GM21381 (cell line): ENCODE results near the gene ZBTB16.

Experiments used
- ATAC-seq: cut with Tn5 transposase; IDR thresholded peaks from one replicate; pipeline ENCODE4 v1.9.1; 2021; ENCODE audit warnings: mild to moderate bottlenecking, moderate library complexity; ENCODE audit not compliant: unreplicated experiment

The ZBTB16 gene

GRCh38 chr11:114197799-114198500 is 138.4 kb downstream of the ZBTB16 start:
- ATAC-seq: no peak

DNA sequence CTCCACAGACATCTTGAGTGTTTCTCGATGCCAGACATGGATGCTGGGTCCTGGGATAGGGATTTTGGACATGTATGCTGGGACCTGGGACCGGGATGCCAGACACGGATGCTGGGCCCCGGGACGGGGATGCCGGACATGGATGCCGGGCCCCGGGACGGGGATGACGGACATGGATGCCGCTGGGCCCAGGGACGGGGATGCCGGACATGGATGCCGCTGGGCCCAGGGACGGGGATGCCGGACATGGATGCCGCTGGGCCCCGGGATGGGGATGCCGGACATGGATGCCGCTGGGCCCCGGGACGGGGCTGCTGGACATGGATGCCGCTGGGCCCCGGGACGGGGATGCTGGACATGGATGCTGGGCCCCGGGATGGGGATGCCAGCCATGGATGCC is 139.5 kb downstream of the ZBTB16 start:
- ATAC-seq: no peak

GRCh38 chr11:114200351-114201133 is 141.0 kb downstream of the ZBTB16 start:
- no peak for ATAC-seq

DNA sequence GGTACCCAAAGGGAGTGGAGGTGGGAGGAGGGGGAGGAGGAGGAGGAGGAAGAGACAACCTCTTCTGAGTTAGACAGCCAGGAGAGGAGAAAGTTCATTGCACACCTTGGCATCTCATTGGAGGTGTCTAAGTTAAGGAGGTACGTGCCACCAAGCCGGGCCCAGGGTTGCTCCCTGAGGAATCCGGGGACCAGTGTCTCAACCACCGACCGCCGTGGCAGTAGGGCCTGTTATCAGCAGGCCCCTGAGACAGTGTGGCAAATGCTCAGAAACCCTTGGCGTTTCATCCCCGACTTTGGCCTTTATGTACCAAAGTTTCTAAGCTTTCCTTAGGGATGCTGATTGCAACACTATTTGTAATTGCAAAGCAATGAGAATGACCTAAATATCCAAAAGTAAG is 141.7 kb downstream of the ZBTB16 start:
- ATAC-seq: no peak

GRCh38 chr11:114202011-114202609 is 142.6 kb downstream of the ZBTB16 start:
- ATAC-seq: no peak

- no peak for ATAC-seq
Measured at GRCh38 chr11:114207096-114207495, 147.6 kb downstream of the ZBTB16 start.

DNA sequence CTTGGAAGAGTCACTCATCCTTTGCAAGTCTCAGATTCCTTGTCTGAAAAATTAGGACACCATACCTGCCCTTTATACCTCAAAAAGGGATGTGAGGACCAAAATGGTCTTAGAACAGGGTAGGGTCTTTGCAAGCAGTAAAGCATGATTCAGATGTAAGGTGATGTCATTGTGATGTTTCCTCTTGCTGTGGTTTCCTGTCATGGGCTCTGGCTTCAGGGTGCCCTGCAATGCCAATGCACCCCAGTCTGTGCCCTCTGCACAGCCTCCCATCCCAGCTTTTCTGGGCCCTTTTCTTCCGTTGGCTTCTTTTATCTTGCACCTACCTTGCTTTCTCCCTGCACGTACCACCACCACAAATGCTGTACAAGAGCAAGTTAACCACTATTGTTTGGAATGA is 148.9 kb downstream of the ZBTB16 start:
- ATAC-seq: no peak

DNA sequence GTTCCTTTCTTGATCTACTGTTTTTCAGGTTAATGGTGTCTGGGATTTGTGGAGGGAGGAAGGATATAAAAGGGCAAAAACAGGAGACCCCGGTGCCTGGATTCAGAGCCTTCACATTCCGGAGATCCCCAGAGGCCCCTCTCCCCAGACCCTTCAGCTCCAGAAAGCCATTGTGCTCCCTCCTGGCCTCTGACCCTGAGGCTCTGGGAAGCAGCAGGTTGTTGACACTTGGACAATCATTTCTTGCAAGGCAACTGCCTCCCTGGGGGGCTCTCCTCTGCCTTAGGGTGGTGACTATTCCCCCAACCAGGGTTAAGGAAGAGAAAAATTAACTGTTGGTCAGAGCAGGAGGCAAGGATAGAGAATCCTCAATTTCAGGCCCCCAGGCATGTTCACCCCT is 149.8 kb downstream of the ZBTB16 start:
- no peak for ATAC-seq

DNA sequence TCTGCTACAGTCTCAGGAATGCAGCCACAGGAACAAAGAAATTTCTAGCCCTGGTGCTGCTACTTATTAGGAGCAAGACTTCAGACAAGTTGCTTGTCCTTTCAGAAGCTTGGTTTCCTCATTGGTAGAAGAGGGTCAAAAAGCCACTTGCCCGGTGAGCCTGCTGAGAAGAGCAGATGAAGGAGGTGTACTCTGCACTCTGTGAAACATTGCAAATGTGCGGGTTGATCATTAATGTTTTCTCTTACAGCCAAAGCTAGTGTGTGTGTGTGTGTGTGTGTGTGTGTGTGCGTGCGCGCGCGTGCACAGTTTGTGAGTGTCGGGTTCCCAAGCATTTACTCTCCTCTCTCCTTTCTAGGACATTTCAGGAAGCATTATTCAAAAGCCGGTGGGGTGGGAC is 150.4 kb downstream of the ZBTB16 start:
- ATAC-seq: no peak

DNA sequence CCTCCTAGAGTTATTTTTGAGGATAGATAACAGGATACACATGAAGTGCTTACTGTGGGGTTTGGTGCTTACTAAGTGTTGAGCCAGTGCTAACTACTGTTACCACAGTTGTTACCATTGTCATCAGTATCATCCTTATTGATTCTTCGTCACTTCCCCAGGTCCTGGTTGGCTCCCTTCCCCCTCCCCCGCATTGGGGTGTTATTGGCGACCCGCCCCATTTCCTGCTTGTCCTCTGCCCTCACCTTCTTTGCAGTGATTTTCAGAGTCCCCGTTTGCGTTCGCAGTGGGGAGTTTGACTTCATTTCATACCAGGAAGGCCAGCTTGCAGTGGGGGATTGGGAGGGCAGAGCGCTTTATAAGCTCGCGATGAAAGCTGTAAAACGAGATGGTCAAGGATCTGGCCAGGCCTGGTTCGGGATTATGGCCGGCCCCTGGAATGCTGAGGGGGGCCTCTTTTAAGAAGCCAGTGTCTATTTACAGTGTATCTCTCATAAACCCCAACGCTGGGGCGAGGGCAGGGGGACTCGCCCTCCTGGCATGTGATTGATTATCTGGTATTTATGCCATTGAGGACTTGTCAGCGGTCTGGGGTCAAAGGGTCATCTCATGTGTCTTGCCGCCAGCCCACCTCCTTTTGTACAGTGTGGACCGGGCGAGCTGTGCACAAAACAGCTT is 152.1 kb downstream of the ZBTB16 start:
- no peak for ATAC-seq

GRCh38 chr11:114213622-114214021 is 154.1 kb downstream of the ZBTB16 start:
- no peak for ATAC-seq

- ATAC-seq: no peak
Measured at GRCh38 chr11:114215428-114215827, 155.9 kb downstream of the ZBTB16 start.

DNA sequence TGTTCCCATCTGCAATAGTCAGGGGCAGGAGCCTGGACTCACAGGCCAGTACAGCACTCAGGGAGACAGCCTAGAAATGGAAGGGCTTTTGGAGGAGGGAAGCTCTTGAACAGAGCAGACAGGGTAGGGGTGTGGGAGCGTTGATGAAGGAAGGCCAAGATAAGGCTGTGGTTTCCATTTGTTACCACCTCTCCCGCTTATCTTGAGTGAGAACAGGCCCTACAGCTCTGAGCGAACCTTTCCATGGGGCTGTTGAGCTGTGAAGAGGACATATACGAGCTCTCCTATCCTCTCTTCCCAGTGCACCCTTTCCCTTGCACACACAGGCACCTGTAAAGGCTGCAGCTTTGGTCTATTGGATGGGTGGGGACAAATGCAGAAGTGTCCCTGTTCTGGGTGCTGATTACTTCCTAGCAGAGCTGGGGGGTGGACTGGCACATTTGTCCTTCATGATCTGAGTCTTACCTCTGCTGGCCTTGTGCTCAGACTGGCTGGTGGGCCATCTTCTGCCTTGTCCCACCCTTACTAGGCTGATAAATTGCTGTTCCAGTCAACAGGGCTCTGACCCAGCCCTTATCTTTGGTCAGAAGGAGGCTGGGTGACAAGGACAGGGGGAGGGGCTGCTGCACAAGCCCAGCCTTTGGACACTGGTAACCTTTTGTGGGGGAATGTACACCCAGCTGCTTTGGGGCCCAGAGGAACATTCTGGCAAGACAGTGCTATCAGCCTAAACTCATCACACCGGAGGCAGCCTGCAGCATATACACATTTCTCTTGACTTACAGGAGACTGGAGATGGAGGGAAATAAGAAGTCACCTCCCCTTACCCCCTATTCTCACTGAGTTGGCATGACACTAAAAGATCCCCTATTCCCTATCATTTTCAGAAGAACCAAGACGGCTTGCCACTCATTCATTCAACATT is 156.6 kb downstream of the ZBTB16 start:
- no peak for ATAC-seq

DNA sequence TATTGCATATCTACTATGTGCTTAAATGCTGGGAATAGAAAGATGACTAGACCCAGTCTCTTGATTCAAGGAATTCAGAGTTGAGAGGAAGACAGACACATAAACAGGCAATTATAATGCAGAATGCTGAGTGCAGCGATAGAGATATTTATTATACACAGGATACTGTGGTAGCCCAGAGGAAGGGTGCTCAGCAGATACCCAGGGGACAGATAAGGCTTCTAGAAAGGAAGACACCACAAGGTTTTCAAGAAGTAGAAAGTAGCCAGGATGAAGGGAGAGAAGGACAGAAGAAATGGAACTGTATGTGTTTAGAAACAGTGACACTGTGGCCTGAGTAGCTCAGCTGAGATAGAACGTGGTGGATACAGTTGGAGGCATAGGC is 157.3 kb downstream of the ZBTB16 start:
- ATAC-seq: no peak

DNA sequence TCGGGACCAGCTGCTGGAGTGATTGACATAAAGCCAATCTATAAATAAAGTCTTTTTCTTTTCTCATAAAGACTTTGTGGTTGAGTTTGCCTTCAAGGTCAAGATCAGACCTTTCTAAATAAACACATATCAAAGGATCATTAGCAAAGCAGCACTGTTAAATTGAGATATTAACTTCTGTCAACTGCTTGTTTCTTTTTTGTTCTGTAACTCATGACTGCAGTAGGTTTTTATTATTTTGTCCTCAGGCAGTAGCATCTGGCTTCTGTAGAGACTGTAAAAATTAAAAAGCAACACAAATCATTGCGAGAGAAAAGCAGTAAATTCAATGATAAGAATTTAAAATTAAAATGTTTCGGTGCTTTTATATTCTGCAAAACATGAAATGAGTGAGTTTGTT is 159.0 kb downstream of the ZBTB16 start:
- ATAC-seq: no peak

DNA sequence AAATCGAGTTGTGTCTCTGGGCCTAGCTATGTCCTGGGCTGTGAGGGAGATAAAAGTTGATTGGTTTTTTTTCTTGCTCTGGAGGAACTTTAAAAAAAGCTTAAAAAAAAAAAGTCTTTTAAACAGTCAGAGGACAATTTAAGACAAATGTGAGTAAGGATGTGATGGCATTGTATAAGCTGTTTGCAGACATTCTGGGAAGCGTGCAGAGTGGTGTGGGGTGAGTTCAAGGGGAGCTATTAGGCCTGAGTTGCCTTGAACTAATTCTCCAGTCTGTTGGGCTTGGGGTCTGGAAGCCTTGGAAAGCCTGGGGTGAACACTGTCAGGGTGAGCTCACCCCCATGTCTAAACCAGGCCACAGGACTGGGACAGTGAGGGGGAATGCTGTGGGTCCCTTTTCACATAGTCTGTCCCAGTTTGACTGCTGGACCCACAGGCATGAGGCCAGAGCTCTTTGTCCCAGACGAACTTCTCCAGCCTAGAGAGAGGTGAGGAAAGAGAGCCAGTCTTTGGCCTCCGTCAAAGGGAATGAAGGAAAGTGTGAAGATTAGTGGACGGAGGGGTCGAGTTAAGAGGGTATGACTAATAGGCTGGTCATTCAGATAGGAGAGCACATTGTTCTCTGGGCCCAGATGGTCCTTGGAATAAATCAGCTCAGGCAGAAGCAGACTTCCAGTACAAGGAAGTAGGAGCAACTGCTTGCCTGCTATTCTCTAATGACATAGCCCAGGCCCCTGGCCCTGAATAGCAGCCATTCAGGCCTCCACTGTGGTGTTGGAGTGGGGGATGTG is 160.2 kb downstream of the ZBTB16 start:
- no peak for ATAC-seq

DNA sequence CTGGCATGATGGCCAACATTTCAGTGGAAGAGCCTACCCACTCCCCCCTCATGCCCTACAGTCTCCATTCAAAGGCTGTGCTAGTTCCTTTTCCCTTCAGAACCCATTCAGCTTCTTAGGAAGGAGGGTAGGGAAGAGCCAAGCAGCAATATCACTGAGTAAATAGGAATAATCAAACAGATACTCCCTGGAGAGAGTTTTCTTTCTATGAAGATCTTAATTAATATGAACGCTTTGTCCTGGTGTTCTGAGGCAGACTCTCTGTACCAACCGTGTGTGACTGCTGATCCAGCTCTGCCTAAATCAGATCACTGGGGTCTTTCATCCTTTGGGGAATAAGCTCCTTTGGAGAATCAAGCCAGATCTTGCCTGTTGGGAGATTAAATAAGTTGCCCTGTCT is 161.5 kb downstream of the ZBTB16 start:
- ATAC-seq: no peak

DNA sequence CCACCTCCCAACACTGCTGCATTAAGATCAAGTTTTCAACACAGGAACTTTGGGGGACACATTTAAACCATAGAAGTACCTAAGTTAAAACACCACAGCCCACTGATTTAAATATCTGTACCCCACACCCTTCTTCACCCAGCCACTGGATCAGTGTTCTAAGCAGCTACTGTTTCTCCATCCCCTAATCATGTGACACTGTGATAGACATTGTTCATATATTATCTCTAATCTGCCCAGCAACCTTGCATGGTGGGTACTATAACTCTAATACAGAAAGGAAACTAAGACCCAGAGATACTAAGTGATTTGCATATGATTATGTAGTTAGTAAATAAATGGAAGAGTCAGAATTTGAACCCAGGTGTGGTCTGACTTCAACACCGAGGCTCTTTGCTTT is 166.2 kb downstream of the ZBTB16 start:
- no peak for ATAC-seq

DNA sequence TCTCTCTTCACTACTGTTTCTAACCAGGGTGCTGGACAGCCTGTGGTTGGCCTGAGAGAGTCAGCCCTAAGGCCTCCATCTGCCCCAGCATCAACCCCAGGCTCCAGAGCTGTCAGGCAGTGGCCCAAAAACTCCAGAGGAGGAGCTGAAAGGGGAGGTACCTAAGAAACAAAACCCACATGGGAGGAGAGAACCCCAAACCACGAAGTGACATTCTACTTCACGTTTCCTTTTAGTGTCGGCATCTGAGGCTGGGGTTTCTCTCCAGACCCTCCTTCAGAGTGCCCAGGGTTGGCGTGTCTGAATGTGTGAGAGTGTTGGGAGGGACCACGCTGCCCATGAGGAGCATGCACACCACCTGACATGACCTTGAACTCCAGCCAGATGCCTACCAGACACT is 166.8 kb downstream of the ZBTB16 start:
- ATAC-seq: no peak
